GM23248 (cell line): ENCODE data around the gene AFDN.

Experiments used
- EZH2 ChIP-seq: fragments of 200-600 bp; sonication (generic); IDR thresholded peaks from 2 replicates; pipeline ENCODE4 v1.6.1; 2018; ENCODE audit warnings: antibody characterized with exemption, mild to moderate bottlenecking; ENCODE audit not compliant: insufficient read depth, poor library complexity, severe bottlenecking
- EZH2phosphoT487 ChIP-seq: fragments of 200-600 bp; sonication (generic); IDR thresholded peaks from 2 replicates; pipeline ENCODE4 v1.6.1; 2018; ENCODE audit warnings: antibody characterized with exemption, moderate library complexity, mild to moderate bottlenecking, low read depth; ENCODE audit not compliant: insufficient read depth

GRCh38 chr6:167793421-167793820 lies 33.3 kb upstream of the AFDN start:
- no peak for TF ChIP-seq EZH2
- TF ChIP-seq EZH2phosphoT487: no peak
